HG03565 (cell line): ENCODE measurements around the gene PRSS38.

Source experiments
- ATAC-seq: cut with Tn5 transposase; IDR thresholded peaks from one replicate; pipeline ENCODE4 v1.9.1; 2021; ENCODE audit warnings: mild to moderate bottlenecking, moderate library complexity; ENCODE audit not compliant: unreplicated experiment

The PRSS38 gene

GRCh38 chr1:227778401-227778947 lies 37.0 kb upstream of the PRSS38 start:
- ATAC-seq: no peak

- no peak for ATAC-seq
Measured at GRCh38 chr1:227779021-227779441, 36.4 kb upstream of the PRSS38 start.

- no peak for ATAC-seq
Measured at GRCh38 chr1:227779685-227780084, 35.8 kb upstream of the PRSS38 start.

- ATAC-seq: no peak
Measured at GRCh38 chr1:227780101-227781044, 35.1 kb upstream of the PRSS38 start.

GRCh38 chr1:227781314-227781930 lies 34.1 kb upstream of the PRSS38 start:
- no peak for ATAC-seq

GRCh38 chr1:227782226-227782625 lies 33.2 kb upstream of the PRSS38 start:
- ATAC-seq: no peak

GRCh38 chr1:227785094-227785804 lies 30.2 kb upstream of the PRSS38 start:
- ATAC-seq: no peak

GRCh38 chr1:227785805-227786671 lies 29.4 kb upstream of the PRSS38 start:
- ATAC-seq: no peak

GRCh38 chr1:227786673-227787512 lies 28.6 kb upstream of the PRSS38 start:
- no peak for ATAC-seq

- ATAC-seq: peak; percentile 91
Measured at GRCh38 chr1:227787513-227788270, 27.8 kb upstream of the PRSS38 start.

- peak; percentile 28 for ATAC-seq
Measured at GRCh38 chr1:227788271-227789083, 27.0 kb upstream of the PRSS38 start.

GRCh38 chr1:227789084-227790033 lies 26.1 kb upstream of the PRSS38 start:
- no peak for ATAC-seq

GRCh38 chr1:227790034-227790400 lies 25.5 kb upstream of the PRSS38 start:
- no peak for ATAC-seq

GRCh38 chr1:227790868-227791267 lies 24.6 kb upstream of the PRSS38 start:
- no peak for ATAC-seq

- ATAC-seq: no peak
Measured at GRCh38 chr1:227791425-227792143, 23.9 kb upstream of the PRSS38 start.
